CD4-positive, CD25-positive, alpha-beta regulatory T cell (primary cell): ENCODE measurements around the gene COX6B2. TPM values are rescaled to one million over a fixed set of nuclear protein-coding genes. Genes with fewer than 3 reads are reported as not detected.

Source experiments
- ATAC-seq, 2 donors: fragments of 150-1000 bp; cut with Tn5 transposase; one replicate each; pipeline ENCODE4 v1.10.0; 2021; ENCODE audit warnings: low read depth in 2 of 2, moderate number of reproducible peaks in 2 of 2, moderate library complexity in 1 of 2
- DNase-seq, 3 donors: peaks; one replicate each; pipeline versions ENCODE4 v3.0.0 to v3.0.0-alpha.2; 2012 to 2022; ENCODE audit warnings: mixed read lengths in 1 of 3
- H3K27ac ChIP-seq: one replicate; pipeline ENCODE4 v1.7.0; 2013; ENCODE audit warnings: mild to moderate bottlenecking, low read length; ENCODE audit not compliant: insufficient read depth, poor library complexity, severe bottlenecking
- H3K27me3 ChIP-seq: one replicate; pipeline ENCODE4 v1.7.0; 2013; ENCODE audit warnings: low read length; ENCODE audit not compliant: control insufficient read depth, insufficient read depth
- H3K36me3 ChIP-seq: one replicate; pipeline ENCODE4 v1.7.0; 2013; ENCODE audit warnings: mild to moderate bottlenecking, low read length, moderate library complexity; ENCODE audit not compliant: control insufficient read depth, insufficient read depth
- H3K4me1 ChIP-seq: 2 replicates; pipeline ENCODE4 v1.7.0; 2013; ENCODE audit warnings: mild to moderate bottlenecking, low read length; ENCODE audit not compliant: insufficient read depth, control insufficient read depth, poor library complexity, severe bottlenecking
- H3K4me3 ChIP-seq: one replicate; pipeline ENCODE4 v1.7.0; 2013; ENCODE audit warnings: low read depth, mild to moderate bottlenecking, low read length, moderate library complexity
- H3K9me3 ChIP-seq, 2 experiments: 1 replicate in 1 of 2; 2 replicates in 1 of 2; pipeline ENCODE4 v1.7.0; 2013; ENCODE audit warnings: low read length in 2 of 2, mild to moderate bottlenecking in 1 of 2, moderate library complexity in 1 of 2; ENCODE audit not compliant: control insufficient read depth in 2 of 2
- H3K27ac Mint-ChIP-seq, 3 donors: one replicate each; pipeline ENCODE4 v1.8.0; 2020 to 2022; ENCODE audit warnings: mild to moderate bottlenecking in 3 of 3, mixed read lengths in 3 of 3, moderate library complexity in 2 of 3
- H3K27me3 Mint-ChIP-seq: one replicate; pipeline ENCODE4 v1.8.0; 2022; ENCODE audit warnings: mild to moderate bottlenecking, mixed read lengths
- H3K36me3 Mint-ChIP-seq: one replicate; pipeline ENCODE4 v1.8.0; 2020; ENCODE audit warnings: mixed read lengths
- H3K4me1 Mint-ChIP-seq, 4 donors: one replicate each; pipeline ENCODE4 v1.8.0; 2020 to 2022; ENCODE audit warnings: mixed read lengths in 4 of 4, mild to moderate bottlenecking in 1 of 4
- H3K4me3 Mint-ChIP-seq, 4 donors: one replicate each; pipeline ENCODE4 v1.8.0; 2020 to 2022; ENCODE audit warnings: mild to moderate bottlenecking in 4 of 4, mixed read lengths in 4 of 4, moderate library complexity in 3 of 4
- H3K9me3 Mint-ChIP-seq, 7 donors: one replicate each; pipeline ENCODE4 v1.8.0; 2020 to 2022; ENCODE audit warnings: mixed read lengths in 7 of 7, mild to moderate bottlenecking in 3 of 7, moderate library complexity in 2 of 7
- polyA plus RNA-seq, 4 donors: library from polyadenylated mRNA; unstranded; fragments of 300-500 nt; fragmentation: Illumina TruSeq; gene quantifications; one replicate each; pipeline ENCODE4 v1.2.3, GENCODE V29; 2021
- total RNA-seq: library from RNA; stranded (reverse); gene quantifications from one replicate; pipeline ENCODE4 v1.2.3, GENCODE V29; 2022

Gene COX6B2
- total and polyA plus RNA-seq, 5 donors from 2014 or later, result 0.57 TPM; not detected in 4

DNA sequence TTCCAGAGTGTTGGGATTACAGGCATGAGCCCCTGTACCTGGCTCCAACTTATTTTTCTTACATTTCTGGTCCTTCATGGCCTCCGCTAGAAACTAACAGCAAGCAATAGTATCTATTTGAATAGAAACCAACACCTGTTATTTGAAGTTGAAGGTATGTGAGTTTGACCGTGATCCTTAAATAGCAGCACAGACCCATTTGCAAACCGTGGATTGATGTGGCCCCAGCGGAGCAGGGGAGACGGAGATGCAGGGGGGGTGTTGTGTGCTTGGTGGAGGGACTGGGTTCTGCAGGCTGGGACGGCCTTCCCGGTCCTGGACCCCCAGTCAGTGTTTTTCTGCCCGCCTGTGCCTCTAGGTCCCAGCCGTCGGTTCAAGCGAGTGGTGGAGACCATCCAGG lies 46.2 kb downstream of the COX6B2 start:
- DNase-seq (no peak), ATAC-seq (no peak)
- Histone ChIP-seq H3K27ac (no peak overlapping the region), H3K4me3 (no peak overlapping the region), H3K27me3 (no peaks in the 10 kb centered on the region), H3K4me1 (no peaks in the 10 kb centered on the region), H3K9me3 (no peaks in the 10 kb centered on the region), H3K36me3 (no peaks in the 10 kb centered on the region)
- Mint-ChIP-seq H3K36me3 (no peaks in the 10 kb centered on the region), H3K4me3 (no peak overlapping the region), H3K27ac (no peak overlapping the region), H3K27me3 (peaks cover 4% of the 10 kb centered on the region), H3K9me3 (no peaks in the 10 kb centered on the region), H3K4me1 (peaks cover 0 to 3% (median 0%) of the 10 kb centered on the region in 4 donors)

- Histone ChIP-seq H3K27ac (no peak overlapping the region), H3K36me3 (no peaks in the 10 kb centered on the region), H3K4me3 (no peak overlapping the region), H3K9me3 (no peaks in the 10 kb centered on the region), H3K4me1 (peaks cover 6% of the 10 kb centered on the region), H3K27me3 (no peaks in the 10 kb centered on the region)
- H3K36me3 Mint-ChIP-seq, result no peaks in the 10 kb centered on the region
- no peak for ATAC-seq
- DNase-seq, result no peak
- peaks cover 0 to 8% (median 4%) of the 10 kb centered on the region in 4 donors for H3K4me1 Mint-ChIP-seq
- no peak overlapping the region for H3K27ac Mint-ChIP-seq
- H3K27me3 Mint-ChIP-seq, result peaks cover 4% of the 10 kb centered on the region
- H3K4me3 Mint-ChIP-seq, result no peak overlapping the region
- H3K9me3 Mint-ChIP-seq, result no peaks in the 10 kb centered on the region
Observed at GRCh38 chr19:55306712-55307111, 47.8 kb downstream of the COX6B2 start.

- peaks cover 4% of the 10 kb centered on the region for H3K27me3 Mint-ChIP-seq
- no peak overlapping the region for H3K27ac Mint-ChIP-seq
- no peak for ATAC-seq
Observed at GRCh38 chr19:55305983-55306562, 48.4 kb downstream of the COX6B2 start.

DNA sequence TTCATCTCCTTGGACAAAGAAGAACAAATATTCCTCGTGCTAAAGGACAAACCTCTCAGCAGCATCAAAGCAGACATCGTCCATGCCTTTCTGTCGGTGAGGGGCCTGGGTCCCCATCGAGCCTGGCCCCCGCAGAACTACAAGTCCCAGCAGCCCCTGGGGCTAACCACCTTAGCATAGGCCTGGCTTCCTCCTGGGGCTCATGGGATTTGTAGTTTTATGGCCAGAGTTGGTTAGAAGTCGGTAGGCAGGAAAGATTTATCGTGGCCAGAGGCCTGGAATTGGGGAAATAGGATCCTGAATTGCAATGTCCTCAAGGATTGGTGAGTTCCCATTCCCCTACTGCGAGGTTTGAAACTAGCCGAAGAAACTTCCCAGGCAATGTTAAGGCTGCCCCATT lies 49.0 kb downstream of the COX6B2 start:
- peak overlapping the region in 2 of 4 donors; percentile 63 to 88 for H3K4me3 Mint-ChIP-seq
- Histone ChIP-seq H3K36me3 (no peaks in the 10 kb centered on the region), H3K4me1 (peaks cover 12% of the 10 kb centered on the region), H3K27ac (no peak overlapping the region), H3K9me3 (no peaks in the 10 kb centered on the region), H3K4me3 (no peak overlapping the region), H3K27me3 (no peaks in the 10 kb centered on the region)
- peaks cover 4% of the 10 kb centered on the region for H3K27me3 Mint-ChIP-seq
- DNase-seq (peak; percentile 35 to 59 (median 58)), ATAC-seq (peak; percentile 50 to 52)
- H3K9me3 Mint-ChIP-seq, result no peaks in the 10 kb centered on the region
- peaks cover 0 to 11% (median 6%) of the 10 kb centered on the region in 4 donors for H3K4me1 Mint-ChIP-seq
- no peak overlapping the region for H3K27ac Mint-ChIP-seq
- H3K36me3 Mint-ChIP-seq, result no peaks in the 10 kb centered on the region

More at GRCh38 chr19:55305983-55306562, 48.4 kb downstream of the COX6B2 start:
- Mint-ChIP-seq H3K36me3 (no peaks in the 10 kb centered on the region), H3K4me3 (no peak overlapping the region), H3K4me1 (peaks cover 0 to 11% (median 6%) of the 10 kb centered on the region in 4 donors), H3K9me3 (no peaks in the 10 kb centered on the region)
- Histone ChIP-seq H3K36me3 (no peaks in the 10 kb centered on the region), H3K4me3 (no peak overlapping the region), H3K9me3 (no peaks in the 10 kb centered on the region), H3K27me3 (no peaks in the 10 kb centered on the region), H3K27ac (no peak overlapping the region), H3K4me1 (peaks cover 12% of the 10 kb centered on the region)
- no peak for DNase-seq

GRCh38 chr19:55304980-55305379 lies 49.5 kb downstream of the COX6B2 start:
- no peak for DNase-seq
- H3K9me3 ChIP-seq, result no peaks in the 10 kb centered on the region
- H3K9me3 Mint-ChIP-seq, result no peaks in the 10 kb centered on the region
- no peaks in the 10 kb centered on the region for H3K27me3 ChIP-seq
- H3K4me3 Mint-ChIP-seq, result peak overlapping the region in 2 of 4 donors; percentile 63 to 88
- H3K4me1 ChIP-seq, result peaks cover 12% of the 10 kb centered on the region
- H3K27ac ChIP-seq, result no peak overlapping the region
- H3K27ac Mint-ChIP-seq, result no peak overlapping the region
- no peak for ATAC-seq
- H3K4me1 Mint-ChIP-seq, result peaks cover 0 to 11% (median 6%) of the 10 kb centered on the region in 4 donors
- H3K27me3 Mint-ChIP-seq, result peaks cover 4% of the 10 kb centered on the region
- no peaks in the 10 kb centered on the region for H3K36me3 ChIP-seq
- no peak overlapping the region for H3K4me3 ChIP-seq
- no peaks in the 10 kb centered on the region for H3K36me3 Mint-ChIP-seq

GRCh38 chr19:55304279-55304978 lies 50.1 kb downstream of the COX6B2 start:
- Histone ChIP-seq H3K4me3 (no peak overlapping the region), H3K36me3 (no peaks in the 10 kb centered on the region), H3K27me3 (no peaks in the 10 kb centered on the region), H3K4me1 (peaks cover 12% of the 10 kb centered on the region), H3K27ac (no peak overlapping the region), H3K9me3 (no peaks in the 10 kb centered on the region)
- DNase-seq (peak in 1 of 3 donors; percentile 57), ATAC-seq (no peak)
- Mint-ChIP-seq H3K27me3 (peaks cover 4% of the 10 kb centered on the region), H3K9me3 (no peaks in the 10 kb centered on the region), H3K4me1 (peaks cover 0 to 11% (median 6%) of the 10 kb centered on the region in 4 donors), H3K4me3 (no peak overlapping the region), H3K36me3 (no peaks in the 10 kb centered on the region), H3K27ac (no peak overlapping the region)

DNA sequence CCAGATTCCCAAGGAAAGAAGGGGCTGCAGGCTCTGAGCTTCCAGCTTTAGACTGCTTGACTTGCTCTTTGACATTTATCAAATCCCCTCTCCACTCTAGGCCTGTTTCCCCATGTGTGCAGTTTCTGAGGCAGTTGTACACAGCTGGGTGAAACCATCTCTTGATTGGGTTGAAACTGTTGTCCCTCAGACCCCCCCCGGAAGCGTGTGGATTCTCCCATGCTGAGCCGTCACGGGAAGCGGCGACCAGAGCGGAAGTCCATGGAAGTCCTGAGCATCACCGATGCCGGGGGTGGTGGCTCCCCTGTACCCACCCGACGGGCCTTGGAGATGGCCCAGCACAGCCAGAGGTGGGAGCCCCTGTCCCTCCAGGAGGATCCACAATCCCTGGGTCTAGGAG lies 51.0 kb downstream of the COX6B2 start:
- H3K4me3 Mint-ChIP-seq, result no peak overlapping the region
- H3K27ac ChIP-seq, result no peak overlapping the region
- DNase-seq (no peak), ATAC-seq (no peak)
- no peaks in the 10 kb centered on the region for H3K36me3 ChIP-seq
- H3K27me3 ChIP-seq, result no peaks in the 10 kb centered on the region
- H3K4me1 Mint-ChIP-seq, result peaks cover 0 to 11% (median 6%) of the 10 kb centered on the region in 4 donors
- H3K27me3 Mint-ChIP-seq, result peaks cover 4% of the 10 kb centered on the region
- no peaks in the 10 kb centered on the region for H3K36me3 Mint-ChIP-seq
- H3K9me3 Mint-ChIP-seq, result no peaks in the 10 kb centered on the region
- no peak overlapping the region for H3K4me3 ChIP-seq
- peaks cover 12% of the 10 kb centered on the region for H3K4me1 ChIP-seq
- H3K27ac Mint-ChIP-seq, result no peak overlapping the region
- H3K9me3 ChIP-seq, result no peaks in the 10 kb centered on the region

DNA sequence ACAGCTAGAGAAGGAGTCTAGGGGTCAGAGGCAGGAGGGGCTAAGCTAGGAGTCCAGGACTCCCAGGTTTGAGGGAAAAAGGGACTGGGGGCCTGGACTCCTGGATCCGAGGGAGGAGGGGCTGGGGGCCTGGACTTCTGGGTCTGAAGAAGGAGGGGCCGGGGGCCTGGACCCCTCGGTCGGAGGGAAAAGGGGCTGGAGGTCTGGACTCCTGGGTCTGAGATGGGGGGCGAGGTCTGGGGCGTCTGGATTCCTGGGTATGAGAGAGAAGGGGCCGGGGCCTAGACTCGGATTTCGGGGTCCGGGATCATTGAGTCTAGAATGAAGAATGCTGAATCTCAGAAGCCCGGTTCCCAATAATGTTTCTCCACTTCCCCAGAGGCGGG lies 52.2 kb downstream of the COX6B2 start:
- peaks cover 4% of the 10 kb centered on the region for H3K27me3 Mint-ChIP-seq

More for the DNA sequence above, 52.2 kb downstream of the COX6B2 start:
- H3K27ac Mint-ChIP-seq, result peak overlapping the region in 1 of 3 donors; percentile 86
- ATAC-seq (no peak), DNase-seq (no peak)
- peak overlapping the region; percentile 44 for H3K4me3 ChIP-seq
- no peak overlapping the region for H3K27ac ChIP-seq
- no peaks in the 10 kb centered on the region for H3K9me3 Mint-ChIP-seq
- H3K27me3 ChIP-seq, result no peaks in the 10 kb centered on the region
- H3K4me1 ChIP-seq, result peaks cover 12% of the 10 kb centered on the region
- H3K4me3 Mint-ChIP-seq, result peak overlapping the region in 3 of 4 donors; percentile 59 to 86 (median 85)
- no peaks in the 10 kb centered on the region for H3K9me3 ChIP-seq
- H3K4me1 Mint-ChIP-seq, result peaks cover 0 to 11% (median 6%) of the 10 kb centered on the region in 4 donors
- H3K36me3 Mint-ChIP-seq, result no peaks in the 10 kb centered on the region
- H3K36me3 ChIP-seq, result no peaks in the 10 kb centered on the region
